HEK293T (cell line): ENCODE data around the gene NYNRIN.
A peak's percentile ranks its signal among the peaks of the same experiment; 100 is the strongest.

Experiments
- CTCF ChIA-PET: fragments of 350-600 bp; formaldehyde crosslinking; extraction: SDS; loops from one replicate; lab custom pipeline; 2021; ENCODE audit warnings: antibody characterized with exemption, inconsistent platforms; lab: Yijun Ruan, JAX
- POLR2A ChIA-PET: fragments of 350-600 bp; formaldehyde crosslinking; extraction: SDS; loops from one replicate; lab custom pipeline; 2020; ENCODE audit warnings: antibody characterized with exemption, inconsistent platforms; lab: Yijun Ruan, JAX
- DNase-seq: peaks from one replicate; pipeline ENCODE4 v3.0.0; 2012; ENCODE audit warnings: mixed read lengths; ENCODE audit errors: extremely low spot score
- ARNT ChIP-seq: fragments of 450-650 bp; IDR thresholded peaks from 2 replicates; pipeline ENCODE4 v1.6.1; 2017; ENCODE audit warnings: mild to moderate bottlenecking
- BHLHE40 ChIP-seq: fragments of 450-650 bp; IDR thresholded peaks from 2 replicates; pipeline ENCODE4 v1.6.1; 2016; ENCODE audit warnings: mild to moderate bottlenecking, moderate library complexity, borderline replicate concordance
- CTBP1 ChIP-seq: fragments of 450-650 bp; IDR thresholded peaks from 2 replicates; pipeline ENCODE4 v1.6.1; 2016; ENCODE audit warnings: borderline replicate concordance
- ELF4 ChIP-seq: fragments of 450-650 bp; IDR thresholded peaks from 2 replicates; pipeline ENCODE4 v1.6.1; 2017; ENCODE audit warnings: antibody characterized with exemption
- FOXA1 ChIP-seq: fragments of 450-650 bp; IDR thresholded peaks from 2 replicates; pipeline ENCODE4 v1.6.1; 2016; ENCODE audit warnings: mild to moderate bottlenecking
- FOXK2 ChIP-seq: fragments of 450-650 bp; IDR thresholded peaks from 2 replicates; pipeline ENCODE4 v1.6.1; 2016; ENCODE audit warnings: mild to moderate bottlenecking
- FOXM1 ChIP-seq: fragments of 450-650 bp; IDR thresholded peaks from 2 replicates; pipeline ENCODE4 v1.6.1; 2017; ENCODE audit warnings: mild to moderate bottlenecking, borderline replicate concordance
- HDGF ChIP-seq: fragments of 450-650 bp; IDR thresholded peaks from 2 replicates; pipeline ENCODE4 v1.6.1; 2017; ENCODE audit warnings: antibody characterized with exemption, borderline replicate concordance
- L3MBTL2 ChIP-seq: fragments of 450-650 bp; conservative IDR thresholded peaks from 2 replicates; pipeline ENCODE4 v1.6.1; 2016; ENCODE audit warnings: mild to moderate bottlenecking
- LEF1 ChIP-seq: fragments of 450-650 bp; IDR thresholded peaks from 2 replicates; pipeline ENCODE4 v1.6.1; 2017; ENCODE audit warnings: mild to moderate bottlenecking, borderline replicate concordance
- NFRKB ChIP-seq: fragments of 450-650 bp; IDR thresholded peaks from 2 replicates; pipeline ENCODE4 v1.6.1; 2016; ENCODE audit warnings: mild to moderate bottlenecking, moderate library complexity
- SP1 ChIP-seq: fragments of 450-650 bp; IDR thresholded peaks from 2 replicates; pipeline ENCODE4 v1.6.1; 2017
- SUZ12 ChIP-seq: fragments of 450-650 bp; IDR thresholded peaks from 2 replicates; pipeline ENCODE4 v1.6.1; 2016; ENCODE audit warnings: mild to moderate bottlenecking
- TARDBP ChIP-seq: fragments of 450-650 bp; IDR thresholded peaks from 2 replicates; pipeline ENCODE4 v1.6.1; 2016
- ZNF384 ChIP-seq: fragments of 450-650 bp; IDR thresholded peaks from 2 replicates; pipeline ENCODE4 v1.6.1; 2016
- TF ChIP-seq, protein P1 (sequence below): fragments of 450-650 bp; IDR thresholded peaks from 2 replicates; pipeline ENCODE4 v1.6.1; 2016

NYNRIN gene

DNA sequence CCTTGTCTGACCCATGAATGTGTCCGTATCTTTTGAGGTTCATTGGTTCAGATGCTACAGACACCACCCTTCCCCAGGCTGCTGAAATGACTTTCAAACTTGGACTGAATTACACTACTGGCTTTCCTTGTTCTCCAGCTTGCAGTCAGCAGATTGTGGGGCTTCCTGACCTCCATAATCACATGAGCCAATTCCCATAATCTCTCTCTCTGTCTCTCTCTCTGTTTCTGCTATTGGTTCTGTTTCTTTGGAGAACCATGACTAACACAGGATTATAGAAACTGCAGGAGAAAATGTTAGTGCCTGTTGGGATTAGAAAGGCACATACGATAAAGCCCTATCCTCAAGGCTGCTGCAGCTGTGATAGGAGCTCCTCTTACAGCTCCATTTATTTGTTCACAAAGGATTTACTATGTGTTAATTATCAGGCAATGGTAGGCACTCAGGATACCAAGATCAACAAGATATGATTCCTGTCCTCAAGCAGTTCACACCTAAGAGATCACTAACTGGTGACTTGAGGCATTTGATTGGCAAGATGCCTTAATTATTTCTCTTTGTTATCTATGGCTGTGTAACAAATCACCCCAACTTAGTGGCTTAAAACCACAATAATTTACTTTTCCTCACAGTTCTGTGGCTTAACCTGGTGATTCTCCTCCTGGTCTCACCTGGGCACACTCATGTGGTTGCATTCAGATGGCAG is 10.2 kb upstream of the NYNRIN start:
- ChIA-PET POLR2A (interaction anchor here (1.1 to 2.6 kb wide), 3 partner anchors 17 to 41 kb away, joined by 3 to 11 read pairs (median 3); partner anchors contain the start of genes CBLN3 and KHNYN), CTCF (interaction anchor here (0.9 to 1.4 kb wide), 4 partner anchors 23 to 58 kb away, joined by 3 to 4 read pairs (median 4); no protein-coding TSS in a partner anchor)
- DNase-seq = no peak
- no peak for TF ChIP-seq TARDBP
- no peak for TF ChIP-seq LEF1
- no peak for TF ChIP-seq SP1
- no peak for TF ChIP-seq SUZ12
- no peak for TF ChIP-seq FOXK2
- TF ChIP-seq L3MBTL2 = no peak
- TF ChIP-seq, protein P1, sequence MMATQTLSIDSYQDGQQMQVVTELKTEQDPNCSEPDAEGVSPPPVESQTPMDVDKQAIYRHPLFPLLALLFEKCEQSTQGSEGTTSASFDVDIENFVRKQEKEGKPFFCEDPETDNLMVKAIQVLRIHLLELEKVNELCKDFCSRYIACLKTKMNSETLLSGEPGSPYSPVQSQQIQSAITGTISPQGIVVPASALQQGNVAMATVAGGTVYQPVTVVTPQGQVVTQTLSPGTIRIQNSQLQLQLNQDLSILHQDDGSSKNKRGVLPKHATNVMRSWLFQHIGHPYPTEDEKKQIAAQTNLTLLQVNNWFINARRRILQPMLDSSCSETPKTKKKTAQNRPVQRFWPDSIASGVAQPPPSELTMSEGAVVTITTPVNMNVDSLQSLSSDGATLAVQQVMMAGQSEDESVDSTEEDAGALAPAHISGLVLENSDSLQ = no peak
- no peak for TF ChIP-seq FOXA1
- TF ChIP-seq BHLHE40 = no peak
- TF ChIP-seq ELF4 = no peak
- no peak for TF ChIP-seq ARNT
- no peak for TF ChIP-seq CTBP1

DNA sequence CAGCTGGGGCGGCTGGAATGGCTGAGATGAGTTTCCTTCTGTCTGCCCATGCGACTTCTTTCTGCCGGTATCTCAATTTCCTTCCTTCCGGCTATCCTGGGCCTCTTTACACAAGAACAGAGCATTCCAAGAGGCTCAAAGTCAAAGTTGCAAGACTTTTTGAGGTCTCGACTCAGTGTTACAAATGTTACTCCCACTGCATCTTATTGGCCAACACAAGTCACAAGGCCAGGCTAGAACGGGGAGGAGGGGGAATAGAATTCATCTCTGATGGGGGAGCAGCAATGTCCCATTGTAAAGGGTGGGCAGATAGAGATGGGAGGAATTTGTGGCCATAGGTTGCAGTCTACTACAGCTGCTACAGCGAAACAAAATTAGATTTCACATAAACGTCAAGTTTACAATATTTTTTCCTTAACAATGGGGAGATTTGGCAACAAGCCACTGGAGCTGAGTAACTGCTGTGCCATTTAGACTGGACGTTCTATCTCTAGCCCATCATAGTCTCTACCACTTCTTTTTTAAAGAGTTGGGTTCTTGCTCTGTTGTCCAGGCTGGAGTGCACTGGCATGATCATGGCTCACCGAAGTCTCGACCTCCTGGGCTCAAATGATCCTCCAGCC is 9.5 kb upstream of the NYNRIN start:
- TF ChIP-seq ELF4 = no peak
- TF ChIP-seq, protein P1 = no peak
- no peak for TF ChIP-seq ZNF384
- no peak for TF ChIP-seq L3MBTL2
- no peak for TF ChIP-seq SUZ12
- TF ChIP-seq FOXM1 = no peak
- TF ChIP-seq HDGF = no peak
- no peak for TF ChIP-seq SP1
- TF ChIP-seq LEF1 = no peak
- TF ChIP-seq TARDBP = no peak
- TF ChIP-seq BHLHE40 = no peak
- TF ChIP-seq FOXK2 = no peak
- TF ChIP-seq NFRKB = no peak
- no peak for TF ChIP-seq ARNT
- TF ChIP-seq FOXA1 = no peak
- TF ChIP-seq CTBP1 = no peak
- DNase-seq = no peak
- CTCF ChIA-PET = interaction anchor here (0.9 to 1.5 kb wide), 4 partner anchors 11 to 42 kb away, joined by 3 to 5 read pairs (median 4); no protein-coding TSS in a partner anchor
- POLR2A ChIA-PET = interaction anchor here (1.1 to 2.6 kb wide), 2 partner anchors 24 to 41 kb away, joined by 3 to 11 read pairs; partner anchors contain the start of genes CBLN3 and KHNYN

DNA sequence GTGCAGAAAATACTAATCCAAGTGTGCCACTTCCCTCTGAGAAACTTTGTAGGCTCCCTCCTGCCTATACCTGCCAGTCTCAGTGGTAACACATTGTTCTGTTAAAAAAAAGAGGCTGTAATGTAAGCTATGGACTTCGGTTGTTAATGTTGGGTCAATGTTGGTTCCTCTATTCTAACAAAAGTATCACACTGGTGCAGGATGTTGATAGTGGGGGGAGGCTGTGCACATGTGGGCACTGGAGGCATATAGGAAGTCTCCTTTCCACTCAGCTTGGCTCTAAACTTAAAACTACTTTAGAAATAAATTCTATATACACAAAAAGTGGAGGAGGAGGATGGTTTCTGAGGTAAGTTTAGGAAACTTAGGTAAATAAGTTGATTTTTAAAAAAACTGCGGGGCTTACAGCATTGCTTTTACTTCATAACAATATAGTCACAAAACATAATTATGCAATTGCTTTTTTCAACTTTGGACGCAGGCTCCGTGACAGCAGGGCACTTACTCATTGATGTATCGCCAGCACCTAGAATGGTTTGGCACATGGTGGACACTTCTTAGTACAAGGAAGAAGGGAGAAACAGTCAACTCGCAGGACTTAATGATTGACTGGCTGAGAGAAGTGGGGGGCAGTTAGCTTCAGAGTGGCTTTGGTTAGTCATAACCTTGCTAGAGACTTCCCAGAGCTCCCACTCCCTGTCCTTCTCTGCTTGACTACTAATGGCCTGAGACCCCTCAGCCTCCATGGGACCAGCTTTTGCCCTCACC is 7.9 kb upstream of the NYNRIN start:
- TF ChIP-seq FOXK2 = no peak
- no peak for TF ChIP-seq ARNT
- no peak for TF ChIP-seq FOXA1
- TF ChIP-seq NFRKB = no peak
- TF ChIP-seq, protein P1 = no peak
- TF ChIP-seq ELF4 = no peak
- TF ChIP-seq TARDBP = no peak
- TF ChIP-seq BHLHE40 = no peak
- no peak for TF ChIP-seq HDGF
- no peak for TF ChIP-seq CTBP1
- TF ChIP-seq FOXM1 = no peak
- no peak for TF ChIP-seq L3MBTL2
- CTCF ChIA-PET = interaction anchor here (1.0 to 1.5 kb wide), 2 partner anchors 14 to 19 kb away, joined by 3 read pairs; no protein-coding TSS in a partner anchor
- POLR2A ChIA-PET = interaction anchor here (0.7 to 1.7 kb wide), 6 partner anchors 9 to 51 kb away, joined by 4 to 8 read pairs (median 4); partner anchors contain the start of gene KHNYN
- no peak for DNase-seq

DNA sequence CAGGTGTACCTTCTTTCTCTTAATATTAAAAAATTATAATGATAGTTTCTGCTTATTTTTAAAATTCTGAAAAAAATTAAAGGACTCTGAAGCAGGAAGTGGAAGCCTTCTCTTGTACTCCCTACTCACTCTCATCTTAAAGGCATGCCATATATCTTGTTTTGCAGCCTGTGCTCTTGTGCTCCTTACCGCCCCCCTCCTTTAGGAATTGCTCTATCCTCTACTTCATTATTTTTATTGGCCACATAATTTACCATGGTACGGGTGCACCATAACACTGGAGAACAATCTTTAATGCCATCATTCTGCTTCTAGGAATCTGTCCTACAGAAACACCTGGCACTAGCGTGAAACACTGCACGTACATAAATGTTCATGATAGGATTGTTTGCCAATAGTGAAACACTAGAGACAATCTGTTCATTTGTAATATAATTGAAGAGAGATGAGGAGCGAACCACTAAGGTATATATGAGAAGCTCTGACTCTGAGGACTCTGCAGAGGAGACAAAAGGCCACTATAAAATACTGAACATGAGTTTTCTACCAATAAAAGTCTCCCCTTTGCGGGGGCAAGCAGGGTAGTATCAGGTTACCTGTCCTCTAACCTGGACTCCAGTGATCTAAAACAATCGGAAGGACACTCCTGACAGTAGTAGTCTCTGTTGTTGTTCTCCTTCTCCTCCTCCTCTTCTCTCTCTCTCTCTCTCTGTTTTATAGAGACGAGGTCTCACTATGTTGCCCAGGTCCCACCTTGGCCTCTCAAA is 6.3 kb upstream of the NYNRIN start:
- ChIA-PET POLR2A (interaction anchor here (1.1 to 1.7 kb wide), 5 partner anchors 13 to 39 kb away, joined by 3 to 8 read pairs (median 4); partner anchors contain the start of gene NFATC4), CTCF (no interaction called here)
- TF ChIP-seq CTBP1 (0 out of 2 replicates have a peak, but pooled peaks have one; percentile 11), ARNT (no peak), ELF4 (no peak), TARDBP (no peak), FOXM1 (no peak), FOXA1 (no peak), BHLHE40 (no peak)
- TF ChIP-seq, protein P1 = peak; percentile 71; the same call in 1 of the 2 replicates
- peak; percentile 56 for DNase-seq
